WTC11 (cell line): ENCODE results near the gene PUM1. TPM values are rescaled to one million over a fixed set of nuclear protein-coding genes. Genes with fewer than 3 reads are reported as not detected.
"Not testable (repeated sequence)": the region's sequence is repeated elsewhere in the genome, so short reads cannot be mapped to it uniquely, and the experiment has no call there.

ENCODE experiments used
- ATAC-seq: fragments of 200-7000 bp; cut with Tn5 transposase; 2 replicates; pipeline ENCODE4 v1.10.0; 2021; ENCODE audit warnings: mild to moderate bottlenecking, moderate library complexity
- CTCF ChIA-PET: fragments of 300-600 bp; sonication (Branson Sonifier 250); formaldehyde crosslinking; loops from one replicate; lab custom pipeline; 2021; ENCODE audit warnings: antibody characterized with exemption; lab: Charles Lee
- POLR2A ChIA-PET: fragments of 350-600 bp; sonication (Branson Sonifier 250); formaldehyde crosslinking; loops from one replicate; lab custom pipeline; 2021; ENCODE audit warnings: antibody characterized with exemption; lab: Charles Lee
- DNase-seq: peaks from one replicate; pipeline ENCODE4 v3.0.0; 2021; ENCODE audit warnings: low spot score
- H3K27ac Mint-ChIP-seq: 2 replicates; pipeline ENCODE4 v1.8.0; 2021; ENCODE audit warnings: mixed read lengths
- H3K27me3 Mint-ChIP-seq: 2 replicates; pipeline ENCODE4 v1.8.0; 2021; ENCODE audit warnings: low read depth, mild to moderate bottlenecking, moderate library complexity, mixed read lengths
- H3K36me3 Mint-ChIP-seq: 2 replicates; pipeline ENCODE4 v1.8.0; 2021; ENCODE audit warnings: mixed read lengths
- H3K4me1 Mint-ChIP-seq: 2 replicates; pipeline ENCODE4 v1.8.0; 2022; ENCODE audit warnings: mixed read lengths
- H3K4me3 Mint-ChIP-seq: 2 replicates; pipeline ENCODE4 v1.8.0; 2021; ENCODE audit warnings: mild to moderate bottlenecking, moderate library complexity, mixed read lengths
- H3K9me3 Mint-ChIP-seq: 2 replicates; pipeline ENCODE4 v1.8.0; 2021; ENCODE audit warnings: mixed read lengths
- CBFB ChIP-seq: sonication (generic); formaldehyde crosslinking; IDR thresholded peaks from 2 replicates; pipeline ENCODE4 v1.8.1; 2022; ENCODE audit warnings: mild to moderate bottlenecking, low read depth, missing genetic modification reagents
- GABPB1 ChIP-seq: sonication (generic); formaldehyde crosslinking; IDR thresholded peaks from 2 replicates; pipeline ENCODE4 v1.8.1; 2023; ENCODE audit warnings: mild to moderate bottlenecking, missing genetic modification reagents
- HMGXB4 ChIP-seq: sonication (generic); formaldehyde crosslinking; IDR thresholded peaks from 2 replicates; pipeline ENCODE4 v1.8.1; 2023; ENCODE audit warnings: mild to moderate bottlenecking, moderate library complexity, missing genetic modification reagents
- JAZF1 ChIP-seq: fragments of 250-450 bp; sonication (Bioruptor Pico); IDR thresholded peaks from 2 replicates; pipeline ENCODE4 v1.9.0; 2021; ENCODE audit warnings: moderate library complexity, mild to moderate bottlenecking, inconsistent platforms
- JUN ChIP-seq: sonication (generic); formaldehyde crosslinking; IDR thresholded peaks from 2 replicates; pipeline ENCODE4 v1.8.0; 2023; ENCODE audit warnings: mild to moderate bottlenecking, missing genetic modification reagents
- MAX ChIP-seq: sonication (generic); formaldehyde crosslinking; IDR thresholded peaks from 2 replicates; pipeline ENCODE4 v1.8.0; 2022; ENCODE audit warnings: mild to moderate bottlenecking, missing genetic modification reagents
- MXD4 ChIP-seq: fragments of 250-450 bp; sonication (Bioruptor Pico); IDR thresholded peaks from 2 replicates; pipeline ENCODE4 v1.8.0; 2021; ENCODE audit warnings: mild to moderate bottlenecking, moderate library complexity, borderline replicate concordance
- RORB ChIP-seq: fragments of 250-450 bp; sonication (Bioruptor Pico); IDR thresholded peaks from 2 replicates; pipeline ENCODE4 v1.9.0; 2021; ENCODE audit warnings: mild to moderate bottlenecking
- SMAD3 ChIP-seq: sonication (generic); formaldehyde crosslinking; IDR thresholded peaks from 2 replicates; pipeline ENCODE4 v1.8.0; 2022; ENCODE audit warnings: missing genetic modification reagents, mild to moderate bottlenecking, borderline replicate concordance
- USF1 ChIP-seq: sonication (generic); formaldehyde crosslinking; IDR thresholded peaks from 2 replicates; pipeline ENCODE4 v1.8.0; 2022; ENCODE audit warnings: mild to moderate bottlenecking, missing genetic modification reagents
- ZBTB21 ChIP-seq: sonication (generic); formaldehyde crosslinking; IDR thresholded peaks from 2 replicates; pipeline ENCODE4 v1.8.1; 2023; ENCODE audit warnings: mild to moderate bottlenecking, missing genetic modification reagents, borderline replicate concordance
- ZBTB43 ChIP-seq: sonication (generic); formaldehyde crosslinking; IDR thresholded peaks from 2 replicates; pipeline ENCODE4 v1.8.1; 2023; ENCODE audit warnings: mild to moderate bottlenecking, missing genetic modification reagents
- ZMAT4 ChIP-seq: fragments of 250-450 bp; sonication (Bioruptor Pico); IDR thresholded peaks from 2 replicates; pipeline ENCODE4 v1.9.0; 2021; ENCODE audit warnings: mild to moderate bottlenecking
- ZNF121 ChIP-seq: sonication (generic); formaldehyde crosslinking; IDR thresholded peaks from 2 replicates; pipeline ENCODE4 v1.8.0; 2023; ENCODE audit warnings: missing genetic modification reagents
- ZNF232 ChIP-seq: sonication (generic); formaldehyde crosslinking; IDR thresholded peaks from 2 replicates; pipeline ENCODE4 v1.8.0; 2022; ENCODE audit warnings: mild to moderate bottlenecking, missing genetic modification reagents
- ZNF263 ChIP-seq: sonication (generic); formaldehyde crosslinking; IDR thresholded peaks from 2 replicates; pipeline ENCODE4 v1.8.1; 2022; ENCODE audit warnings: low read depth, mild to moderate bottlenecking, moderate library complexity, missing genetic modification reagents
- ZNF317 ChIP-seq: sonication (generic); formaldehyde crosslinking; IDR thresholded peaks from 2 replicates; pipeline ENCODE4 v1.8.1; 2023; ENCODE audit warnings: low read depth, mild to moderate bottlenecking, moderate library complexity, missing genetic modification reagents, borderline replicate concordance
- ZNF416 ChIP-seq: fragments of 250-450 bp; sonication (Bioruptor Pico); IDR thresholded peaks from 2 replicates; pipeline ENCODE4 v1.9.0; 2021; ENCODE audit warnings: mild to moderate bottlenecking, inconsistent platforms
- ZNF532 ChIP-seq: fragments of 250-450 bp; sonication (Bioruptor Pico); IDR thresholded peaks from 2 replicates; pipeline ENCODE4 v1.9.0; 2021; ENCODE audit warnings: mild to moderate bottlenecking, borderline replicate concordance
- total RNA-seq: library from RNA; stranded (reverse); gene quantifications from 3 replicates; pipeline ENCODE4 v1.2.3, GENCODE V29; 2021

Gene PUM1
- total RNA-seq, 1 experiment from 2014 or later = 147 TPM

GRCh38 chr1:31095298-31095981 is 29.9 kb upstream of the PUM1 start (continued):
- TF ChIP-seq ZBTB43 (CRISPR knock-in tag) = no peak
- TF ChIP-seq GABPB1 = no peak
- no peak for TF ChIP-seq ZNF416

- H3K27ac Mint-ChIP-seq, POLR2A ChIA-PET, H3K36me3 Mint-ChIP-seq, H3K9me3 Mint-ChIP-seq, H3K4me3 Mint-ChIP-seq, H3K27me3 Mint-ChIP-seq, DNase-seq, H3K4me1 Mint-ChIP-seq, ATAC-seq: not testable (repeated sequence)
- CTCF ChIA-PET = interaction anchor here (0.7 to 2.0 kb wide), 2 partner anchors 98 to 904 kb away, joined by 3 to 6 read pairs; no protein-coding TSS in a partner anchor
Observed at GRCh38 chr1:31088081-31088480, 22.6 kb upstream of the PUM1 start.

- CTCF ChIA-PET = no interaction called here
- peaks cover 2% of the 10 kb centered on the region for H3K4me1 Mint-ChIP-seq
- no peaks in the 10 kb centered on the region for H3K36me3 Mint-ChIP-seq
- no peak overlapping the region for H3K4me3 Mint-ChIP-seq
- ATAC-seq = no peak
- no peak overlapping the region for H3K27ac Mint-ChIP-seq
- TF ChIP-seq ZNF416 (no peak), ZNF263 (CRISPR knock-in tag) (no peak), ZNF532 (CRISPR knock-in tag) (no peak), ZNF317 (no peak), CBFB (CRISPR knock-in tag) (no peak), SMAD3 (CRISPR knock-in tag) (no peak), ZNF232 (CRISPR knock-in tag) (no peak), MXD4 (CRISPR knock-in tag) (no peak), JUN (no peak), ZMAT4 (CRISPR knock-in tag) (no peak), JAZF1 (CRISPR knock-in tag) (no peak)
- no peaks in the 10 kb centered on the region for H3K9me3 Mint-ChIP-seq
- H3K27me3 Mint-ChIP-seq = no peaks in the 10 kb centered on the region
- POLR2A ChIA-PET = no interaction called here
- DNase-seq = no peak
Observed at GRCh38 chr1:31084782-31085569, 19.5 kb upstream of the PUM1 start.

- H3K4me1 Mint-ChIP-seq = peaks cover 9% of the 10 kb centered on the region
- H3K36me3 Mint-ChIP-seq = no peaks in the 10 kb centered on the region
- ChIA-PET POLR2A (no interaction called here), CTCF (no interaction called here)
- H3K27ac Mint-ChIP-seq = no peak overlapping the region
- no peak overlapping the region for H3K4me3 Mint-ChIP-seq
- DNase-seq = no peak
- H3K27me3 Mint-ChIP-seq = no peaks in the 10 kb centered on the region
- no peak for ATAC-seq
- no peaks in the 10 kb centered on the region for H3K9me3 Mint-ChIP-seq
- TF ChIP-seq USF1 (CRISPR knock-in tag) (no peak), SMAD3 (CRISPR knock-in tag) (no peak), RORB (CRISPR knock-in tag) (no peak), ZBTB43 (CRISPR knock-in tag) (no peak), ZNF121 (no peak), MAX (CRISPR knock-in tag) (no peak), HMGXB4 (no peak), ZBTB21 (CRISPR knock-in tag) (no peak)
Observed at GRCh38 chr1:31082385-31082784, 16.9 kb upstream of the PUM1 start.
